GM18867 (cell line): ENCODE measurements around the gene GZF1.
"Not testable (repeated sequence)": the region's sequence is repeated elsewhere in the genome, so short reads cannot be mapped to it uniquely, and the experiment has no call there.

Experiments
- ATAC-seq: cut with Tn5 transposase; IDR thresholded peaks from one replicate; pipeline ENCODE4 v1.9.1; 2021; ENCODE audit warnings: mild to moderate bottlenecking, moderate library complexity; ENCODE audit not compliant: unreplicated experiment

The GZF1 gene

GRCh38 chr20:23344336-23344735 is 17.6 kb upstream of the GZF1 start:
- ATAC-seq = no peak

- no peak for ATAC-seq
These were observed 16.0 kb upstream of the GZF1 start for GRCh38 chr20:23346002-23346401.

- no peak for ATAC-seq
These were observed 14.2 kb upstream of the GZF1 start for GRCh38 chr20:23347791-23348190.

- not testable (repeated sequence) for ATAC-seq
These were observed 13.5 kb upstream of the GZF1 start for GRCh38 chr20:23348510-23348909.

- peak; percentile 40 for ATAC-seq
These were observed 12.4 kb upstream of the GZF1 start for GRCh38 chr20:23349338-23350195.

GRCh38 chr20:23350196-23350903 is 11.6 kb upstream of the GZF1 start, which contains the start of gene NXT1:
Gene NXT1, plus strand, starts transcription at chr20:23350791. Its CDS starts 3,251 bp downstream, at chr20:23354042.
- ATAC-seq = peak; percentile 84

- peak; percentile 24 for ATAC-seq
These were observed 10.8 kb upstream of the GZF1 start for GRCh38 chr20:23350904-23351838.

GRCh38 chr20:23356203-23356602 is 5.8 kb upstream of the GZF1 start:
- ATAC-seq = no peak

- peak; percentile 75 for ATAC-seq
These were observed 4.0 kb upstream of the GZF1 start for GRCh38 chr20:23357767-23358562.

- no peak for ATAC-seq
These were observed 3.4 kb upstream of the GZF1 start for GRCh38 chr20:23358563-23358906.

GRCh38 chr20:23358923-23359593 is 2.9 kb upstream of the GZF1 start:
- no peak for ATAC-seq

GRCh38 chr20:23360531-23360930 is 1.5 kb upstream of the GZF1 start:
- no peak for ATAC-seq

- no peak for ATAC-seq
These were observed 885 bp upstream of the GZF1 start for GRCh38 chr20:23361119-23361475.

GRCh38 chr20:23362392-23363256 is 642 bp downstream of the GZF1 start:
- peak; percentile 22 for ATAC-seq

GRCh38 chr20:23363257-23363649 is 1.3 kb downstream of the GZF1 start:
- no peak for ATAC-seq

- ATAC-seq = no peak
These were observed 3.6 kb downstream of the GZF1 start for GRCh38 chr20:23365390-23366165.

GRCh38 chr20:23366384-23366783 is 4.4 kb downstream of the GZF1 start:
- ATAC-seq = peak; percentile 17

GRCh38 chr20:23367770-23368169 is 5.8 kb downstream of the GZF1 start:
- no peak for ATAC-seq
